ENCODE measurements around the gene LAMB2.

- TF ChIP-seq EZH2 (IDR thresholded peaks at IDR 0.05) = no peak
- TF ChIP-seq POLR2AphosphoS5 (IDR thresholded peaks at IDR 0.05; ENCODE audit: borderline replicate concordance, low read depth, low read length) = no peak
- no peak for TF ChIP-seq FOXP2 (optimal IDR thresholded peaks at IDR 0.05; ENCODE audit: control extremely low read depth, extremely low read length, insufficient read depth)
Observed at GRCh38 chr3:49098910-49099630, 33.8 kb downstream of the LAMB2 start.

All from SK-N-MC (cell line).